B cell (primary cell): ENCODE data around the gene SF1.

Experiments
- CTCF ChIP-seq: fragments of 200-600 bp; IDR thresholded peaks from one replicate; pipeline ENCODE4 v1.8.0; 2022; ENCODE audit warnings: antibody characterized with exemption, mild to moderate bottlenecking
- EZH2 ChIP-seq: IDR thresholded peaks from 2 replicates; pipeline ENCODE4 v1.6.1; 2012; ENCODE audit warnings: borderline replicate concordance, low read depth, mild to moderate bottlenecking, moderate library complexity, low read length; ENCODE audit not compliant: insufficient read depth, poor library complexity, severe bottlenecking

- no peak for TF ChIP-seq EZH2
- no peak for TF ChIP-seq CTCF
Measured at GRCh38 chr11:64805481-64805880, 27.1 kb upstream of the SF1 start.
